HepG2 (cell line): ENCODE measurements around the gene ATF3. TPM values are rescaled to one million over a fixed set of nuclear protein-coding genes. Genes with fewer than 3 reads are reported as not detected.

Experiments used
- polyA plus RNA-seq, 8 experiments: library from polyadenylated mRNA; depleted of rRNA in 3 of 8; stranded (reverse) in 7 of 8; unstranded in 1 of 8; fragments of >200 nt; fragmentation: Illumina TruSeq in 4 of 8; extraction: Trizol in 4 of 8; gene quantifications; 2 replicates each; pipeline versions ENCODE4 v1.2.1 to v1.2.3, GENCODE V29; 2011 to 2016; ENCODE audit warnings: low read depth in 4 of 8, missing spikeins in 1 of 8, mixed read lengths in 1 of 8; ENCODE audit not compliant: insufficient read depth in 1 of 8
- total RNA-seq, 5 experiments: library from RNA; depleted of rRNA; stranded (reverse); fragments of >200 nt; fragmentation: Illumina TruSeq; extraction: Trizol; gene quantifications; 2 replicates each; pipeline ENCODE4 v1.2.3, GENCODE V29; 2016; ENCODE audit warnings: low read depth in 1 of 5
- TF ChIP-seq, protein P1 (sequence below), 2 experiments: fragments of 450-650 bp in 1 of 2; sonication (generic) in 1 of 2; formaldehyde crosslinking in 1 of 2; IDR thresholded peaks; 2 replicates each; pipeline versions ENCODE4 v1.6.1 to v1.8.0; 2016 to 2022; ENCODE audit warnings: antibody characterized with exemption in 1 of 2, mild to moderate bottlenecking in 1 of 2, missing genetic modification reagents in 1 of 2

The ATF3 gene
- total and polyA plus RNA-seq, 2 of the 13 experiments (the other 11 are each of a cell fraction or from before 2014, with no cell fraction given) = 5.0 to 13.0 TPM

DNA sequence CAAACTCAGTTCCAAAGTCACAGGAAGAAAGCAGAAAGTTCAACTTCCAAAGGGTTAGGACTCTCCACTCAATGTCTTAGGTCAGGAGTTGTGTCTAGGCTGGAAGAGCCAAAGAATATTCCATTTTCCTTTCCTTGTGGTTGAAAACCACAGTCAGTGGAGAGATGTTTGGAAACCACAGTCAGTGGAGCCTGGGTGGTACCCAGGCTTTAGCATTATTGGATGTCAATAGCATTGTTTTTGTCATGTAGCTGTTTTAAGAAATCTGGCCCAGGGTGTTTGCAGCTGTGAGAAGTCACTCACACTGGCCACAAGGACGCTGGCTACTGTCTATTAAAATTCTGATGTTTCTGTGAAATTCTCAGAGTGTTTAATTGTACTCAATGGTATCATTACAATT lies 11.7 kb downstream of the ATF3 start (continued):
- TF ChIP-seq, protein P1, sequence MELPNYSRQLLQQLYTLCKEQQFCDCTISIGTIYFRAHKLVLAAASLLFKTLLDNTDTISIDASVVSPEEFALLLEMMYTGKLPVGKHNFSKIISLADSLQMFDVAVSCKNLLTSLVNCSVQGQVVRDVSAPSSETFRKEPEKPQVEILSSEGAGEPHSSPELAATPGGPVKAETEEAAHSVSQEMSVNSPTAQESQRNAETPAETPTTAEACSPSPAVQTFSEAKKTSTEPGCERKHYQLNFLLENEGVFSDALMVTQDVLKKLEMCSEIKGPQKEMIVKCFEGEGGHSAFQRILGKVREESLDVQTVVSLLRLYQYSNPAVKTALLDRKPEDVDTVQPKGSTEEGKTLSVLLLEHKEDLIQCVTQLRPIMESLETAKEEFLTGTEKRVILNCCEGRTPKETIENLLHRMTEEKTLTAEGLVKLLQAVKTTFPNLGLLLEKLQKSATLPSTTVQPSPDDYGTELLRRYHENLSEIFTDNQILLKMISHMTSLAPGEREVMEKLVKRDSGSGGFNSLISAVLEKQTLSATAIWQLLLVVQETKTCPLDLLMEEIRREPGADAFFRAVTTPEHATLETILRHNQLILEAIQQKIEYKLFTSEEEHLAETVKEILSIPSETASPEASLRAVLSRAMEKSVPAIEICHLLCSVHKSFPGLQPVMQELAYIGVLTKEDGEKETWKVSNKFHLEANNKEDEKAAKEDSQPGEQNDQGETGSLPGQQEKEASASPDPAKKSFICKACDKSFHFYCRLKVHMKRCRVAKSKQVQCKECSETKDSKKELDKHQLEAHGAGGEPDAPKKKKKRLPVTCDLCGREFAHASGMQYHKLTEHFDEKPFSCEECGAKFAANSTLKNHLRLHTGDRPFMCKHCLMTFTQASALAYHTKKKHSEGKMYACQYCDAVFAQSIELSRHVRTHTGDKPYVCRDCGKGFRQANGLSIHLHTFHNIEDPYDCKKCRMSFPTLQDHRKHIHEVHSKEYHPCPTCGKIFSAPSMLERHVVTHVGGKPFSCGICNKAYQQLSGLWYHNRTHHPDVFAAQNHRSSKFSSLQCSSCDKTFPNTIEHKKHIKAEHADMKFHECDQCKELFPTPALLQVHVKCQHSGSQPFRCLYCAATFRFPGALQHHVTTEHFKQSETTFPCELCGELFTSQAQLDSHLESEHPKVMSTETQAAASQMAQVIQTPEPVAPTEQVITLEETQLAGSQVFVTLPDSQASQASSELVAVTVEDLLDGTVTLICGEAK (IDR thresholded peaks at IDR 0.05) = no peak
- TF ChIP-seq, protein P1 (CRISPR knock-in tag; IDR thresholded peaks at IDR 0.05) = no peak
